NCI-H2171 (cell line): ENCODE measurements around the gene TMEM170A.

Experiments used
- DNase-seq: peaks from one replicate; lab custom pipeline; 2025; lab: John Stamatoyannopoulos, UW

TMEM170A gene

DNA sequence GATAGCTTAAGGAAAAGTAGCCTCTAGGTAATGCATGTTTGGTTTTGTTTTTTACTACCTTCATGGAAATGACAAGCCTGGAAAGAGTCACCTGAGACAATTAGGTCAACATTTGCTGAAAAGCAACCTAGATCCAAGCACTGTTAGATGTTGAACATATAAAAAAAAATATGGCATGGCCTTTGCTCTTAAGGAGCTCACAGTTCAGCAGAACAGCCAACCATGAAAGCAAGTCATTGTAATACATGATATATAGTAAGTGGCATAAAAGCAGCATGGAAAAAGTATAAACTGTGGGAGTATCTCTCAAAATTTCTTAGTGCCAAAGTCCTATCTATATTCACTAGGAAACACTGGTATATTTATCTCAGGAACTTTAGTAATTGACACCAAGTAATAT lies 62.8 kb downstream of the TMEM170A start:
- no peak for DNase-seq

DNA sequence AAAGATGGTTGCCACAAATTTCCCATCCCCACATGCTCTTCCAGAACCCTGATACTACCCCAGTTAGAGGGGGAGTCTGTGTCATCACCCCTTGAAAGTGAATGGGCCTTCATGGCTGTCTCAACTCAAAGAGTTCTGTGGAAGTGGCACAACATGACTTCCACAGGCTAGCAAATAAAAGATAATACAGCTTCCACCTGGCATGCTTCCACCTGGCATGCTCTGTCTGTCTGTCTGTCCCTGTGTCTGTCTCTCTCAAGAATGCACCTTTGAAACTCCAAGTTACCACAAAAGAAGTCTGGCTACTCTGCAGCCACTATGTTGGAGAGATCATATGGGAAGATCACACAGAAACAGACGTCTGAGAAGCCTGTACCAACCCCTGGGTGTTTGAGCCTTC lies 66.2 kb downstream of the TMEM170A start:
- no peak for DNase-seq

DNA sequence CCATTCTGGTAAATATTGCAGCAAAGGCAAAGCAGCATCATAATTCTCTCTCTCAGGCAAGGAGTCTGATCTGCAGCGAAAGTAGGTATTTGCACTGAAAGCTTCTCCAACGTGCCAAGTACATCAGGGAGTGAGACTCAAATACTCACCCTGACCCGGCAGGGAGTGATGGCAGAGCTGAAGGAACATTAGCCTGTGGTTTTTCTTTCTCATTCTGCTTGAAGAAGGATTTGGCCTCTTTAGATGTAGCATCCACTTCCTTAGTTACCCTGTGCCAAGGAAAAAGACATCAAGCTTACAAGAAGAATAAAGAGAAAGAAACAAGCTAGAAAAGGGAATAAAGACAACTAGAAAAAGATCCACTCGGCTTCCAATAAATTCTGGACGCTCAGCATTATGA lies 69.5 kb downstream of the TMEM170A start:
- no peak for DNase-seq
